AG09309 (cell line): ENCODE measurements around the gene COPS4.
"Not testable (repeated sequence)": the region's sequence is repeated elsewhere in the genome, so short reads cannot be mapped to it uniquely, and the experiment has no call there.

ENCODE experiments used
- DNase-seq: peaks from one replicate; pipeline ENCODE4 v3.0.0-alpha.2; 2010; ENCODE audit warnings: low read depth
- H3K4me3 ChIP-seq: 2 replicates; pipeline ENCODE4 v1.5.1; 2011; ENCODE audit warnings: mild to moderate bottlenecking, low read depth, low read length, moderate library complexity; ENCODE audit not compliant: control insufficient read depth
- TF ChIP-seq, protein P1 (sequence below): IDR thresholded peaks from 2 replicates; pipeline ENCODE4 v1.5.1; 2011; ENCODE audit warnings: mild to moderate bottlenecking, low read depth, low read length, inconsistent platforms; ENCODE audit not compliant: insufficient read depth, control insufficient read depth; ENCODE audit errors: missing control alignments

Gene COPS4

DNA sequence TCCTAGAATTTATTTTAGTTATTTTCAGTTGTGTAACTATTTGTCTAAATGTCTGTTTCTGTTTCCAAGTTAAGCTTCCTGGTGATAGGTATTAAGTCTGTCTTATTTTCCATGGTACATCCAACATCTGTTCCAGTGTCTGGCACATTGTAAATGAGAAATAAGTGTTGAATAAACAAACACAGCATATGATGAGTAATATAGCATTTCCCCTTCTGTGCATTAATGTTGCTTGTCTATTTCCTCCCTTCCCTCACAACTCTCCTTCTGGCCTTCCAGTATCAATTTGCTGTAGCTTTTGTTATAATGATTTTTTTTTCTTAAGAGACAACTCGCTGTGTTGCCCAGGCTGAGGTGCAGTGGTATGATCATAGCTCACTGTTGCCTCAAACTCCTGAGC is 36.1 kb downstream of the COPS4 start:
- TF ChIP-seq, protein P1, sequence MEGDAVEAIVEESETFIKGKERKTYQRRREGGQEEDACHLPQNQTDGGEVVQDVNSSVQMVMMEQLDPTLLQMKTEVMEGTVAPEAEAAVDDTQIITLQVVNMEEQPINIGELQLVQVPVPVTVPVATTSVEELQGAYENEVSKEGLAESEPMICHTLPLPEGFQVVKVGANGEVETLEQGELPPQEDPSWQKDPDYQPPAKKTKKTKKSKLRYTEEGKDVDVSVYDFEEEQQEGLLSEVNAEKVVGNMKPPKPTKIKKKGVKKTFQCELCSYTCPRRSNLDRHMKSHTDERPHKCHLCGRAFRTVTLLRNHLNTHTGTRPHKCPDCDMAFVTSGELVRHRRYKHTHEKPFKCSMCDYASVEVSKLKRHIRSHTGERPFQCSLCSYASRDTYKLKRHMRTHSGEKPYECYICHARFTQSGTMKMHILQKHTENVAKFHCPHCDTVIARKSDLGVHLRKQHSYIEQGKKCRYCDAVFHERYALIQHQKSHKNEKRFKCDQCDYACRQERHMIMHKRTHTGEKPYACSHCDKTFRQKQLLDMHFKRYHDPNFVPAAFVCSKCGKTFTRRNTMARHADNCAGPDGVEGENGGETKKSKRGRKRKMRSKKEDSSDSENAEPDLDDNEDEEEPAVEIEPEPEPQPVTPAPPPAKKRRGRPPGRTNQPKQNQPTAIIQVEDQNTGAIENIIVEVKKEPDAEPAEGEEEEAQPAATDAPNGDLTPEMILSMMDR = no peak
- no peak overlapping the region for H3K4me3 ChIP-seq
- DNase-seq = no peak

DNA sequence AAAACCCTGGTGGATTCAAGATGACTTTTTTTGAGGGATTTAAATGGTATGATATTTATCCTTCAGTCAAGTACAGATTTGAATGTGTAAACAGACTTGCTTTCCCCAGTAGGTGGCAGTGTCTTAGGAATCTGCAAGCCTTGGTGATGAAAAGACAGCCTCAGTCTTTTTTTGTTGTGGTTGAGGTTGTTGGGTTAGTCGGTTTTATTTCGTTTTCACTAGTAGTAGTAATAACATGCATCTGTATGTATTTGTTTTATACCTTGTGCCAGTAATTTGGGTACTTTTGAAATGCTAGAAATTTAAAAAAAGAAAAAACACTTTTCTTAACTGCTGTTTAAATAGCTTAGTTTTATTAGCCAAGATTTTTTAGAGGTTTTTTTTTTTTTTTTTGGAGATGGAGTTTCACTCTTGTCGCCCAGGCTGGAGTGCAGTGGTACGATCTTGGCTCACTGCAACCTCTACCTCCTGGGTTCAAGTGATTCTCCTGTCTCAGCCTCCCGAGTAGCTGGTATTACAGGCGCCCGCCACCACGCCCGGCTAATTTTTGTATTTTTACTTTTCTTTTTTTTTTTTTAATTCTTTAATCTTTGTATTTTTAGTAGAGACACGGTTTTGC is 39.2 kb downstream of the COPS4 start:
- DNase-seq = peak; percentile 79
- H3K4me3 ChIP-seq = no peak overlapping the region
- TF ChIP-seq, protein P1 = peak; percentile 77

DNA sequence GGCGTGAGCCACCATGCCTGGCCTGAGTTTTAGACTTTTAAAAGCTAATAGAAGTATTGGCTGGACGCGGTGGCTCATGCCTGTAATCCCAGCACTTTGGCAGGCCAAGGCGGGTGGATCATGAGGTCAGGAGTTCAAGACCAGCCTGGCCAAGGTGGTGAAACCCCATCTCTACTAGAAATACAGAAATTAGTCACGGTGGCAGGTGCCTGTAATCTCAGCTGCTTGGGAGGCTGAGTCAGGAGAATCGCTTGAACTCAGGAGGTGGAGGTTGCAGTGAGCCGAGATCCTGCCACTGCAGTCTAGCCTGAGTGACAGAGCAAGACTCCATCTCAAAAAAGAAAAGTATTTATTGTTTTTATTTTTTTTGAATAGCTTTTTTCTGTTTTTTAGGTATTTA is 39.8 kb downstream of the COPS4 start:
- not testable (repeated sequence) for H3K4me3 ChIP-seq, DNase-seq

DNA sequence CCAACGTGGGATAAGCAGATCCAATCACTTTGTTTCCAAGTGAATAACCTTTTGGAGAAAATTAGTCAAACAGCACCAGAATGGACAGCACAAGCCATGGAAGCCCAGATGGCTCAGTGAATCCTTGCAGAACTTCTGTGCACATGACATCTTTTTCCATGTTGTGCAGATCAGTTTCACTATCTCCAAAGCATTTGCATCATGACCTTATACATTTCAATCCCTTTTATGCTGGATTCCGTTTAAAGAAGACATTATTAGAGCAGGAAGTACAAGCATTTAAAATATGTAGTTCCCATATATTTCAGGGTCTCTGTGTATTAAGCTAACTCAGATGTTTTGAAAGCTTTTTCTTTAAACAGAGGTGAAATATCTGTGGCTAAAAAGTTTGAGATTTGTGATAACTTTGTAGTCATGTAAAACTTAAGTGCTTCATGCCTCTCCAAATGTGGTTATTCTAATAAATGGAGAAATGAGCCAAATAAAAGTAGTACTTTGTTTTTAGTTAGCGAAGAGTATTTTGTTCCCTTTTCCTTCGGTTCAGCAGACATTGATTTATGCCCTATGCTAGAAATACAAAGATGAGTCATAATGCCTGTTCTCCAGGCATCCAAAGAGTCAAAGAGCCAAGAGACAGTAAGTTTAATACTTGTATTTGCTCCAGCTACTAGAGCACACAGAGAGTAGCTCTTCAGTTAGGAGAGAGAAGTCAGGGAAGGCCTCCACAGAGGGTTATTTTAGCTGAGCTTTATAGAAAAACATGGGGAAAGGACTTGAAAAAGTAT is 40.5 kb downstream of the COPS4 start:
- peak; percentile 60 for DNase-seq
- no peak overlapping the region for H3K4me3 ChIP-seq
- TF ChIP-seq, protein P1 = no peak

DNA sequence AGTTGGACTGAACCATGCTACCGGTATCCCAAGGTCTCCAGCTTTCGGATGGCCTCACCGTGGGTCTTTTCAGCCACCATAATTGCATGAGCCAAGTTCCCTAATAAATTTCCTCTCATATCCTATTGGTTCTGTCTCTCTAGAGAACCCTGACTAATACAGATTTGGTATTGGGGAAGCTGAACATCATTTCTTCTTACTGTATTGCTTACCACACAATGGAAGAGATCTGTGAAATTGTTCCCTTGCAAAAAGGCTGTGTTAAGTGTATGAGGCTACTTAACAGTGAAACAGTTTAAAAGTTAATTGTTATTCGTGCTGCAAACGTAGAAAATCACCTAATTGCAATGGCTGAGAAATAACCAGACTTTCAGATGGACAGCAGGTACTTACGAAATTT is 45.6 kb downstream of the COPS4 start:
- TF ChIP-seq, protein P1 = no peak

DNA sequence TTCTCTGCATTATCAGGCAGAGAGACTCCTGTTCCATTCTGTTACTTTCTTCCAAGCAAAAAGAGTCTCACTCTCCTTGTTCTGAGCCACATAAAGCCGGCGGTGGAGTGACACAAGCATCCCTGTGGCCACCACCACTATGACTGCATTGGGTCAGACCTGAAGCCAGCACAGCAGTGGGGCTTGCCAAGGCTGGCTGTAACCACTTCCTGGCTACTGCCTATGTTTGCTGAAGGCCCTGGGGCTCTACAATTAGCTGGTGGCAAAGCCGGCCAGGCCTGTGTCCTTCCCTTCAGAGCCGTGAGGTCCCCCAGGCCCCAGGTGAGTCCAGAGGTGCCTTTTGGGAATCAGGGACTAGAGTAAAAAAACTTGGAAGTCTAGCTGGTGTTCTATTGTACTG is 47.8 kb downstream of the COPS4 start:
- no peak for DNase-seq
- TF ChIP-seq, protein P1 = no peak
- no peak overlapping the region for H3K4me3 ChIP-seq

More for the DNA sequence above, 45.6 kb downstream of the COPS4 start:
- no peak overlapping the region for H3K4me3 ChIP-seq
- DNase-seq = no peak

DNA sequence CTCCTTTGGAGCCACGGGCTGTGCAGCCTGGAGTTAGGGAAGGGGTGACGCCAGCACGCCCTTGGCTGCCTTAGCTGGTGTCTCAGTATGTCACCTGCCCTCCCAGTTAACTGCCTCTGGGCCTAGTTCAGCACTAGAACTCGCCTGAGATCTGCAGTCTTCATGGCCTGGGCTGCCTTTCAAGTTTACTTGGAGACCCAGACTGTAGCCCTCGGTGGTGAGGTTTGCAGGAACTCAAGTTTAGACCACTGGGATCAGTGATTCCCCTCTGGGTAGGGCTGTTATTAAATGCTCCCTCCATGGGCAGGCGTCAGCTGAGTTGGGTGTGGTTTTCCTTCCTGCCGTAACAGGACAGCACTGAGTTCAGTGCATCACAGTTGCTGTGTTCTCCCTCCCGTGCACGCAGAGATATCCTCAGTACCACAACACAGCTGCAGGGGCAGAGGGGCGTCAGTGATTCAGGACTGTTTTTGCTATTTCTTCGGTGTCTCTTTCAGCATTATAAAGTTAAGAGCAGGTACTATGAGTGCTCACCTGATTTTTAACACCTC is 49.0 kb downstream of the COPS4 start:
- no peak for DNase-seq
- H3K4me3 ChIP-seq = no peak overlapping the region
- TF ChIP-seq, protein P1 = no peak

DNA sequence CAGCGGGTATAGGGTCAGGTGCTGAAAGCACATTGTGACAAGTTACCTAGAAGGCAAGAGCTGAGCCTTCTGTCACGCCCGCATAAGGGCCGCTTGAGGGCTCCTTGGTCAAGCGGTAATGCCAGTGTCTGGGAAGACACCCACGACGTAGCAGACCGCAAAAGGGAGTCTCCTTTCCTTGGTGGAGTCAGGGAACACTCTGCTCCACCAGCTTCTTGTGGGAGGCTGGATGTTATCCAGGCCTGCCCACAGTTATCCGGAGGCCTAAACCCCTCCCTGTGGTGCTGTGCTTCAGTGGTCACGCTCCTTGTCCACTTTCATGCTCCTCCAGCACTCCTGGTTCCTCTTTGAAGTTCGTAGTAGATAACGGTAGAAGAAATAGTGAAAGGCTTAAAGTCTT is 50.0 kb downstream of the COPS4 start:
- not testable (repeated sequence) for H3K4me3 ChIP-seq, DNase-seq
